Measurements from ENCODE around the gene APEH. TPM values are rescaled to one million over a fixed set of nuclear protein-coding genes. Genes with fewer than 3 reads are reported as not detected.

Gene APEH
- total and polyA plus RNA-seq, 9 of the 15 experiments (the other 6 are each of a cell fraction or from before 2014, with no cell fraction given) = 70.9 to 177 (median 117) TPM

DNA sequence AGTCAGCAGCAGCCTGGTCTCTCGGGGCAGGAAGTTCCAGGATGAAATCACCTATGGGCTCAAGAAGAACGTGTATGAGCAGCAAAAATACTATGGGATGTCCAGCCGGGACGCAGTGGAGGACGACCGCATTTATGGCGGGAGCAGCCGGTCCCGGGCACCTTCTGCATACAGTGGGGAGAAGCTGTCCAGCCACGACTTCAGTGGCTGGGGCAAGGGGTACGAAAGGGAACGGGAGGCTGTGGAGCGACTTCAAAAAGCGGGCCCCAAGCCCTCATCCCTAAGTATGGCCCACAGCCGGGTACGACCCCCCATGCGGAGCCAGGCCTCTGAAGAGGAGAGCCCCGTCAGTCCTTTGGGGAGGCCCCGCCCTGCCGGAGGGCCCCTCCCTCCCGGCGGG lies 12.1 kb upstream of the APEH start (continued):
- TF ChIP-seq, protein P1, sequence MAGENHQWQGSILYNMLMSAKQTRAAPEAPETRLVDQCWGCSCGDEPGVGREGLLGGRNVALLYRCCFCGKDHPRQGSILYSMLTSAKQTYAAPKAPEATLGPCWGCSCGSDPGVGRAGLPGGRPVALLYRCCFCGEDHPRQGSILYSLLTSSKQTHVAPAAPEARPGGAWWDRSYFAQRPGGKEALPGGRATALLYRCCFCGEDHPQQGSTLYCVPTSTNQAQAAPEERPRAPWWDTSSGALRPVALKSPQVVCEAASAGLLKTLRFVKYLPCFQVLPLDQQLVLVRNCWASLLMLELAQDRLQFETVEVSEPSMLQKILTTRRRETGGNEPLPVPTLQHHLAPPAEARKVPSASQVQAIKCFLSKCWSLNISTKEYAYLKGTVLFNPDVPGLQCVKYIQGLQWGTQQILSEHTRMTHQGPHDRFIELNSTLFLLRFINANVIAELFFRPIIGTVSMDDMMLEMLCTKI (IDR thresholded peaks at IDR 0.05; ENCODE audit: partially characterized antibody) = no peak
- no peak for TF ChIP-seq PYGO2 (tag; IDR thresholded peaks at IDR 0.05)

DNA sequence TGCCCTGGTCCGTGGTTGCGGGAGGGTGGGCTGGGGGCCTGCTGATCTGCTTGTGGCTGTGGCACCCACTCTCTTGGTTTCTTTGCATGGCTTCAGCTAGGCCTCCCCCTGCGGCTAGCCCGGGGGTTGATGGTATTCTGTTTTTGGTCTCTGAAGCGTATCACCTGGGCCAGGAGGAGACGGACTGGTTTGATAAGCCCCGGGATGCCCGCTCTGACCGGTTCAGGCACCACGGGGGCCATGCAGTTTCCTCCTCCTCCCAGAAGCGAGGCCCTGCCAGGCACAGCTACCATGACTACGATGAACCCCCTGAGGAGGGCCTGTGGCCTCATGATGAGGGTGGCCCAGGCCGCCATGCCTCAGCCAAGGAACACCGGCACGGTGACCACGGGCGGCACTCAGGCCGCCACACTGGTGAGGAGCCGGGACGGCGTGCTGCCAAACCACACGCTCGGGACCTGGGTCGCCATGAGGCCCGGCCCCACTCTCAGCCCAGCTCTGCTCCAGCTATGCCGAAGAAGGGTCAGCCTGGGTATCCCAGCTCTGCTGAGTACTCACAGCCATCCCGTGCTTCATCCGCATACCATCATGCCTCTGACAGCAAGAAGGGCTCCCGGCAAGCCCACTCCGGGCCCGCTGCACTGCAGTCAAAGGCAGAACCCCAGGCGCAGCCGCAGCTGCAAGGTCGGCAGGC lies 11.3 kb upstream of the APEH start:
- no peak for ATAC-seq
- peaks cover 0 to 7% of the 10 kb centered on the region in 2 experiments; a peak in 2 of 5 replicates for H3K4me1 ChIP-seq (replicated peaks in 1 of 2; ENCODE audit: control insufficient read depth in 2 of 2, insufficient read depth in 2 of 2, low read length in 2 of 2)
- H3K27me3 ChIP-seq (ENCODE audit: control insufficient read depth in 2 of 2, insufficient read depth in 2 of 2, low read length in 2 of 2) = no peaks in the 10 kb centered on the region
- no peaks in the 10 kb centered on the region for H4K20me1 ChIP-seq (replicated peaks; ENCODE audit: control insufficient read depth, insufficient read depth, low read length)
- FAIRE-seq = no peak
- H3K79me2 ChIP-seq (ENCODE audit: control insufficient read depth, insufficient read depth, low read length) = no peaks in the 10 kb centered on the region
- intact Hi-C loops (cut with micrococcal nuclease) = no loop called here
- H3K9ac ChIP-seq (ENCODE audit: insufficient read depth in 1 of 2, low read depth in 2 of 2, low read length in 2 of 2) = no peak overlapping the region; a peak in 1 of 4 replicates
- CTCF ChIA-PET (ENCODE audit: low intra/inter-chr PET ratio) = no interaction called here
- in situ Hi-C loops (cut with MboI) = loop anchor here (10.0 kb wide), 1 partner anchor 98 kb away; no protein-coding TSS in a partner anchor
- no peak overlapping the region for H3K4me2 ChIP-seq (ENCODE audit: insufficient read depth, low read length)
- no peaks in the 10 kb centered on the region for H3K9me1 ChIP-seq (ENCODE audit: control insufficient read depth, insufficient read depth, low read length)
- DNase-seq (ENCODE audit: extremely low read depth in 1 of 4, low spot score in 3 of 4) = no peak
- no peak overlapping the region for H2AFZ ChIP-seq (ENCODE audit: low read depth, low read length)
- no peak overlapping the region for H3K27ac ChIP-seq (ENCODE audit: extremely low read depth, low read depth, low read length)
- H3K36me3 ChIP-seq (ENCODE audit: control insufficient read depth, insufficient read depth, low read length) = no peaks in the 10 kb centered on the region
- H3K4me3 ChIP-seq = no peak overlapping the region
- no TSS peak for BruUV-seq (replicated peaks)
- 77% methylated on average over 18 of the region's 34 CpGs for WGBS (ENCODE audit: insufficient coverage, low coverage, missing lambda C conversion rate)
- no peaks in the 10 kb centered on the region for H3K9me3 ChIP-seq (replicated peaks; ENCODE audit: control insufficient read depth, insufficient read depth, low read depth, low read length)
- POLR2A ChIA-PET = interaction anchor here (0.6 kb wide), 1 partner anchor 254 kb away, joined by 3 read pairs; no protein-coding TSS in a partner anchor
- TF ChIP-seq STAT5B (CRISPR knock-in tag; IDR thresholded peaks at IDR 0.05) (no peak), ZNF780A (CRISPR knock-in tag; IDR thresholded peaks at IDR 0.05) (no peak), E2F3 (CRISPR knock-in tag; IDR thresholded peaks at IDR 0.05) (no peak), MED1 (CRISPR knock-in tag; IDR thresholded peaks at IDR 0.05; ENCODE audit: borderline replicate concordance) (no peak), ZNF57 (CRISPR knock-in tag; IDR thresholded peaks at IDR 0.05) (no peak), ZNF217 (CRISPR knock-in tag; IDR thresholded peaks at IDR 0.05) (no peak), TSC22D4 (tag; IDR thresholded peaks at IDR 0.05) (no peak), ZNF75A (CRISPR knock-in tag; IDR thresholded peaks at IDR 0.05) (no peak), SP1 (CRISPR knock-in tag; IDR thresholded peaks at IDR 0.05) (no peak), SRSF1 (IDR thresholded peaks at IDR 0.05; ENCODE audit: low read depth, low read length) (no peak), TCF3 (CRISPR knock-in tag; IDR thresholded peaks at IDR 0.05) (no peak), ZNF184 (CRISPR knock-in tag; IDR thresholded peaks at IDR 0.05) (no peak)
- TF ChIP-seq, protein P2, sequence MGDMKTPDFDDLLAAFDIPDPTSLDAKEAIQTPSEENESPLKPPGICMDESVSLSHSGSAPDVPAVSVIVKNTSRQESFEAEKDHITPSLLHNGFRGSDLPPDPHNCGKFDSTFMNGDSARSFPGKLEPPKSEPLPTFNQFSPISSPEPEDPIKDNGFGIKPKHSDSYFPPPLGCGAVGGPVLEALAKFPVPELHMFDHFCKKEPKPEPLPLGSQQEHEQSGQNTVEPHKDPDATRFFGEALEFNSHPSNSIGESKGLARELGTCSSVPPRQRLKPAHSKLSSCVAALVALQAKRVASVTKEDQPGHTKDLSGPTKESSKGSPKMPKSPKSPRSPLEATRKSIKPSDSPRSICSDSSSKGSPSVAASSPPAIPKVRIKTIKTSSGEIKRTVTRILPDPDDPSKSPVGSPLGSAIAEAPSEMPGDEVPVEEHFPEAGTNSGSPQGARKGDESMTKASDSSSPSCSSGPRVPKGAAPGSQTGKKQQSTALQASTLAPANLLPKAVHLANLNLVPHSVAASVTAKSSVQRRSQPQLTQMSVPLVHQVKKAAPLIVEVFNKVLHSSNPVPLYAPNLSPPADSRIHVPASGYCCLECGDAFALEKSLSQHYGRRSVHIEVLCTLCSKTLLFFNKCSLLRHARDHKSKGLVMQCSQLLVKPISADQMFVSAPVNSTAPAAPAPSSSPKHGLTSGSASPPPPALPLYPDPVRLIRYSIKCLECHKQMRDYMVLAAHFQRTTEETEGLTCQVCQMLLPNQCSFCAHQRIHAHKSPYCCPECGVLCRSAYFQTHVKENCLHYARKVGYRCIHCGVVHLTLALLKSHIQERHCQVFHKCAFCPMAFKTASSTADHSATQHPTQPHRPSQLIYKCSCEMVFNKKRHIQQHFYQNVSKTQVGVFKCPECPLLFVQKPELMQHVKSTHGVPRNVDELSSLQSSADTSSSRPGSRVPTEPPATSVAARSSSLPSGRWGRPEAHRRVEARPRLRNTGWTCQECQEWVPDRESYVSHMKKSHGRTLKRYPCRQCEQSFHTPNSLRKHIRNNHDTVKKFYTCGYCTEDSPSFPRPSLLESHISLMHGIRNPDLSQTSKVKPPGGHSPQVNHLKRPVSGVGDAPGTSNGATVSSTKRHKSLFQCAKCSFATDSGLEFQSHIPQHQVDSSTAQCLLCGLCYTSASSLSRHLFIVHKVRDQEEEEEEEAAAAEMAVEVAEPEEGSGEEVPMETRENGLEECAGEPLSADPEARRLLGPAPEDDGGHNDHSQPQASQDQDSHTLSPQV (IDR thresholded peaks at IDR 0.05) = no peak
